D721Med (cell line): ENCODE data around the gene DPF1.

Experiments
- DNase-seq: peaks from one replicate; pipeline ENCODE4 v3.0.0; 2011; ENCODE audit warnings: low spot score; ENCODE audit not compliant: insufficient read length
- FAIRE-seq: peaks from 2 replicates; lab custom pipeline; 2011; peaks lifted over from hg19 to GRCh38; lab: Jason Lieb, UNC
- TF ChIP-seq, protein P1 (sequence below): IDR thresholded peaks from 2 replicates; pipeline ENCODE4 v1.5.1; 2012; ENCODE audit warnings: mild to moderate bottlenecking, control low read depth; ENCODE audit not compliant: insufficient read depth; ENCODE audit errors: missing control alignments

DPF1 gene

DNA sequence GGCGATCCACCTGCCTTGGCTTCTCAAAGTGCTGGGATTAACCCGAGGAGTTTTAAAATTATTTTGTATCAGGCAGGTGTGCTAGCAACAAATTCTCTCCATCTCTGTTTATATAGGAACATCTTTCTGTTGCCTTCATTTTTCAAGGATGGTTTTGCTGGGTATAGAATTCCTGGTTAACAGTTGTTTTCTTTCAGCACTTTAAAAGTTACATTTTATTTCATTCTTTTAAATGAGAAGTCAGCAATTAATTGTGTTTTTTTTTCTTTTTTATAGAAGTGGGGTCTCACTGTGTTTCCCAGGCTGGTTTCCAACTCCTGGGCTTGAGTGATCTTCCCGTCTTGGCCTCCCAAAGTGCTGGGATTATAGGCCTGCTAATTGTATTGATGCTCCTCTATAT, 44.0 kb downstream of the DPF1 start:
- FAIRE-seq (no peak), DNase-seq (no peak)
- TF ChIP-seq, protein P1, sequence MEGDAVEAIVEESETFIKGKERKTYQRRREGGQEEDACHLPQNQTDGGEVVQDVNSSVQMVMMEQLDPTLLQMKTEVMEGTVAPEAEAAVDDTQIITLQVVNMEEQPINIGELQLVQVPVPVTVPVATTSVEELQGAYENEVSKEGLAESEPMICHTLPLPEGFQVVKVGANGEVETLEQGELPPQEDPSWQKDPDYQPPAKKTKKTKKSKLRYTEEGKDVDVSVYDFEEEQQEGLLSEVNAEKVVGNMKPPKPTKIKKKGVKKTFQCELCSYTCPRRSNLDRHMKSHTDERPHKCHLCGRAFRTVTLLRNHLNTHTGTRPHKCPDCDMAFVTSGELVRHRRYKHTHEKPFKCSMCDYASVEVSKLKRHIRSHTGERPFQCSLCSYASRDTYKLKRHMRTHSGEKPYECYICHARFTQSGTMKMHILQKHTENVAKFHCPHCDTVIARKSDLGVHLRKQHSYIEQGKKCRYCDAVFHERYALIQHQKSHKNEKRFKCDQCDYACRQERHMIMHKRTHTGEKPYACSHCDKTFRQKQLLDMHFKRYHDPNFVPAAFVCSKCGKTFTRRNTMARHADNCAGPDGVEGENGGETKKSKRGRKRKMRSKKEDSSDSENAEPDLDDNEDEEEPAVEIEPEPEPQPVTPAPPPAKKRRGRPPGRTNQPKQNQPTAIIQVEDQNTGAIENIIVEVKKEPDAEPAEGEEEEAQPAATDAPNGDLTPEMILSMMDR, result no peak

GRCh38 chr19:38175422-38175821, 48.6 kb downstream of the DPF1 start:
- TF ChIP-seq, protein P1, result no peak
- DNase-seq, result no peak
- FAIRE-seq, result no peak

DNA sequence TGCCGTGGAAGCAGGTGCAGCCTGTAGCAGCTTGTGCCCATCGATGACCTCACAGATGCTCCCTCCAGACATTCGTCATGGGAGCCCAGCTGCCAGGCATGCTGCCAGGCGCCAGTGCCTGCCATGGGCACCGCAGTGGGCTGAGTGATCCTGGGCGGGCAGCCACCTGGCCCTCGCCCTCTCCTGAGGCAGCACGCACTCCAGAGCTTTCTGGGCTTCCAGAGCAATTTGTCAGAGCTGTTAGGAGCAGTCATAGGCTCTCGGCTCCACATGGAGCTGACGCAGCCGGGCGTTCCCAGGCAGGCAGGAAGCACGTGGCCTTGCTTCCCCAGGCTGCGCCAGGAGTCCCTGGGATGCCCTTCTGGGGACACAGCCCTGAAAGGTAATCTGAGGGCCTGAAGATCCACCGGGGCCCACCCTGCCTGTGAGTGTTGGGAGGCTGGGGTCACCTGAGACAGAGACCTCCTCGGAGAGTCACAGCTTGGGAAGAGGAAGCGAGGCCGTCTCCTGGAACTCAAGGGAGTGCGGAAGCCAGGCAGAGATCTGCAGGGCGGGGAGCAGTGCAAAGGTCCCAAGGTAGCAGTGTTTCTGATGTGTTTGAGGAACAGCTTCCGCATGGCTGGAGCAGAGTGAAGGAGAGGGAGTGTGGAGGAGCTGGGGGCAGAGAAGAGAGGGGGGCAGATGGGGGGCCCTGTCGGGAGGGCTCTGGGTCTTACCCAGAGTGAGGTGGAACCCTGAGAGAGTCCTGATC, 50.6 kb downstream of the DPF1 start:
- FAIRE-seq (no peak), DNase-seq (no peak)
- TF ChIP-seq, protein P1, result no peak

DNA sequence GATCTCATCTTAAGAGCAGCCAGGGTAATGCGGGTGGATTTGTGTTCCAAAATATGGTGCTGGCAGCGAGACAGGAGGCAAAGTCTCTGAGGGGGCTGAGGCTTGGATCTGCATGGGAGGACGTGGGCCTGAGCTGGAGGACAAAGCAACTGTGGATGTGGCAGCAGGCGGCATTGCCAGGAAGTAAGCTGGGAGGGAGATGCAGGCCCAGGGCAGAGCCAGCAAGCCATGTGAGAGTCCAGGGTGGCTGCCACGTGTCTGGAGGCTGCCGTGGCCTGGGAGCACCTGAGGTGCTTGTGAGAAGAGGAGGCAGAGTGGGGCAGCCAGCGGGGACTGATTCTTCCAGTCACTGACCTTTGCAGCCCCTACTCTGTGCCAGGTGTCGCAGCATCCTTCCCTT, 52.0 kb downstream of the DPF1 start:
- TF ChIP-seq, protein P1, result no peak
- DNase-seq (no peak), FAIRE-seq (no peak)

DNA sequence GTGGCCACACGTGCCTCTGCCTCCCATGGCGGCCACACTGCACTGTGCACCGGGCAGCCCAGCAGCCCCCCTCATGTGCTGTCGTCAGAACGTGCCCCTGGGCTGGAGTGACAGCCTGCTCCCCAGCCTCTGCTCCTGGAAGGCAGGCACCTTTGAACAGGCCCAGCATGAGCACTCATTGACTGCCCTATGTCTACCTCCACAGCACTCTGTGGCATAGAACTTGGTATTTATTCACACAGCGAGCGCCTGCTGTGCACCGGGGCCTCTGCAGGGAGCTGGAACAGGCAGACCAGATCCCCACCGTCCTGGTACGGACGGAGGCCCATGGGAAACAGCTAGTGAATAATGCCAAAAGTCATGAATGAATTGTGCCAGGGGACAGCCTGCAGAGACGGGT, 53.7 kb downstream of the DPF1 start:
- TF ChIP-seq, protein P1, result no peak
- DNase-seq (no peak), FAIRE-seq (no peak)

GRCh38 chr19:38168637-38169036, 55.4 kb downstream of the DPF1 start:
- FAIRE-seq, result no peak
- TF ChIP-seq, protein P1, result no peak
- no peak for DNase-seq

- no peak for DNase-seq
- TF ChIP-seq, protein P1, result no peak
- no peak for FAIRE-seq
These were observed 58.7 kb downstream of the DPF1 start for GRCh38 chr19:38165335-38165734.
